ENCODE results near the gene COL6A3.

The COL6A3 gene

DNA sequence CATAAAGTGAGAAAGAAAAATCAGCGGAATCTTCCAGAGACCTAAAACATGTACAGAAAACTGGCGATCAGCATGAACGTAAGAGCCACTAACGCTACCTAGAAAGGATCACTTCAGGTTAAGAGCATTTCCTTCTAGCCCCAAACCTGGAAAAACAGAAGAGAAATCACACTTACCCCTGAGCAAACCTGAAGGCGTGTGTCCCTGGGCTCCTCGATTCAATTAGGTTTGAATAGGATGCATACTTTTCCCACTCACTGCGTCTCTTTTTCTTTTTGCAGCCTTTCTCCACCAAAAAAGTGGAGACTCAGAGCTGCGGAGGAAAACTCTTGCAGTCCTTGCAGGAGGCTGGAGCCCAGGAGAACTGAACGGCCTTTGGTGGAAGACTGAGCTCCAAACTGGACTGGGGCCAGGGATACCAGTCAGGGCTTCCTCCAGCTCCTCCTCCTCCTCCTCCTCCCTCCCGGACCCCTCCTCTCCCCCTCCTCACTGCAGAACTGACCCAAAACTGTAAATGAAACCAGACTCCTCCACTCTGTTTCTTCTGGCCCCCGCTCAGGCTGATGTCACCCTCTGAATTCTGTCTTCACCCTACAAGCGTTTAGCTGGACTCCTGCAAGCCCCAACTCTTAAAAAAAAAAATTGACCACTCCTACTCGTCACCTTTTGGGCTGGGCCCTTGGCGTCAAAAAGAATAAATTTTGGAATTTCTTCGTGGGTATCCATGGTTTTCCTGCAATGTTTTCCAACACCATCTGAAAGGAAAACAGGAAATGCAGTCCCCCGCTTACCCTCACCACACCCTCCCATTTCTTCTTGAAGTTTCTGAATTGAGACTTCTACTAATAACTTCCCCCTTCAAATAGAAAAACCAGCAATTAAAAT, at the start of gene COL6A3:
COL6A3 (minus strand) TSS at position 388 of the 885 bp plus-strand sequence. CDS start 17,347 bp downstream, outside the sequence.
- TF ChIP-seq, protein P1, sequence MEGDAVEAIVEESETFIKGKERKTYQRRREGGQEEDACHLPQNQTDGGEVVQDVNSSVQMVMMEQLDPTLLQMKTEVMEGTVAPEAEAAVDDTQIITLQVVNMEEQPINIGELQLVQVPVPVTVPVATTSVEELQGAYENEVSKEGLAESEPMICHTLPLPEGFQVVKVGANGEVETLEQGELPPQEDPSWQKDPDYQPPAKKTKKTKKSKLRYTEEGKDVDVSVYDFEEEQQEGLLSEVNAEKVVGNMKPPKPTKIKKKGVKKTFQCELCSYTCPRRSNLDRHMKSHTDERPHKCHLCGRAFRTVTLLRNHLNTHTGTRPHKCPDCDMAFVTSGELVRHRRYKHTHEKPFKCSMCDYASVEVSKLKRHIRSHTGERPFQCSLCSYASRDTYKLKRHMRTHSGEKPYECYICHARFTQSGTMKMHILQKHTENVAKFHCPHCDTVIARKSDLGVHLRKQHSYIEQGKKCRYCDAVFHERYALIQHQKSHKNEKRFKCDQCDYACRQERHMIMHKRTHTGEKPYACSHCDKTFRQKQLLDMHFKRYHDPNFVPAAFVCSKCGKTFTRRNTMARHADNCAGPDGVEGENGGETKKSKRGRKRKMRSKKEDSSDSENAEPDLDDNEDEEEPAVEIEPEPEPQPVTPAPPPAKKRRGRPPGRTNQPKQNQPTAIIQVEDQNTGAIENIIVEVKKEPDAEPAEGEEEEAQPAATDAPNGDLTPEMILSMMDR (conservative IDR thresholded peaks at IDR 0.05; ENCODE audit: low read depth, low read length) = no peak
- no peak within 1 kb of the TSS for H3K4me3 ChIP-seq (ENCODE audit: low read length)
- no peak for DNase-seq (ENCODE audit: low read depth)

- DNase-seq (ENCODE audit: low read depth) = no peak
- H3K4me3 ChIP-seq (ENCODE audit: low read length) = no peak overlapping the region
- TF ChIP-seq, protein P1 (conservative IDR thresholded peaks at IDR 0.05; ENCODE audit: low read depth, low read length) = no peak
Observed at GRCh38 chr2:237459741-237460174, 45.8 kb upstream of the COL6A3 start.

DNA sequence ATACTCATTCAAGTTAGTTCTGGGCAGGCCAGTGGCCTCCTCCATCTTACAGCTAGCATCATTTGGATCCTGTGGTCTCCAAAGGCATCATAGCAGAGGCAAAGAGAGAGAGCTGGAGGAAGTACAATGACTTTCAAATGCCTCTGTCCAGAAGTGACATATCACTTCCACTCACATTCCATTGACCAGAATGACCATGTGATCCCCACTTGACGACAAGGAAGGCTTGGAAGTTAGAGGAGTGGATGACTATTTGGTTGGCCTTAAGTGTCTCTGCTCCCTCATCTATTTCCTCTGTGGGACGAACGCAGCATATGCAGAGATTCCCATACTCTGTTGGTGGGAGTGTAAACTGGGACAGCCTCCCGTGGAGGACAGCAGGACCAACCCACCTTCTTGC, 45.3 kb upstream of the COL6A3 start:
- no peak overlapping the region for H3K4me3 ChIP-seq (ENCODE audit: low read length)
- no peak for DNase-seq (ENCODE audit: low read depth)
- TF ChIP-seq, protein P1 (conservative IDR thresholded peaks at IDR 0.05; ENCODE audit: low read depth, low read length) = no peak

- DNase-seq (ENCODE audit: low read depth) = no peak
- TF ChIP-seq, protein P1 (conservative IDR thresholded peaks at IDR 0.05; ENCODE audit: low read depth, low read length) = no peak
- H3K4me3 ChIP-seq (ENCODE audit: low read length) = no peak overlapping the region
Observed at GRCh38 chr2:237458519-237458918, 44.6 kb upstream of the COL6A3 start.

- no peak overlapping the region for H3K4me3 ChIP-seq (ENCODE audit: low read length)
- DNase-seq (ENCODE audit: low read depth) = no peak
- TF ChIP-seq, protein P1 (conservative IDR thresholded peaks at IDR 0.05; ENCODE audit: low read depth, low read length) = no peak
Observed at GRCh38 chr2:237457388-237457941, 43.5 kb upstream of the COL6A3 start.

DNA sequence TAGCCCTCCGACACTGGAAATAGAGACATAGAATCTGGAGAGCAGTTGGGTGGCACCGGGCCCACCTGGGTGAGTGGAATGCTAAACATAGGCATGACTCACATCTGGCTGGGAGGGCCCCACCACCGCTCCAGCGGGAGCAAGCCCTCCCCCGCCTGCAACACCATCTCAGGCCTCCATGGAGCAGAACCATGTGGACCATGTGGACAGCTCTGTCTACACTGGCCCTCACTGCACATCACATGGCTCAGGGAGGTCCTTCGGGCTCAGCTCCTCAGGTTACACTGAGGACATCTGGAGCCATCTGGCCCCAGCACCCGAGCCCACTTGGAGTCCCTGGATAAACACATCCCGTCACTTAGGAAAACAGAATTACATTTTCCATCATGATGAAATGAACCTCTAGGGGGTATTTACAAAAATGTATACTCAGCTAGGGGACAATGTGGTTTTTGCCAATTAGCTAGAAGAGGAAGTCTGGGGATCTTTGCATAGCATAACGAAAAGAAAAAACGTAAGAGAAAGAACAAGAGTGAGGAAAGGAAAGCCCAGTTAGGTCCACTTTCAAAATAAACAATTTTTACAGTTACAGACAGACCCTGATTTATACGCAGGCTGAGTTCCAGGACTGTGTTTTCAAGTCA, 42.4 kb upstream of the COL6A3 start:
- no peak for DNase-seq (ENCODE audit: low read depth)
- TF ChIP-seq, protein P1 (conservative IDR thresholded peaks at IDR 0.05; ENCODE audit: low read depth, low read length) = no peak
- H3K4me3 ChIP-seq (ENCODE audit: low read length) = no peak overlapping the region

Measured in retinal pigment epithelial cell (primary cell).